ENCODE data around the gene KRT8.
"Not testable (repeated sequence)": the region's sequence is repeated elsewhere in the genome, so short reads cannot be mapped to it uniquely, and the experiment has no call there.

Gene KRT8

GRCh38 chr12:52884526-52885293 lies 20.2 kb downstream of the KRT8 start:
- in situ Hi-C loops (cut with HindIII; ENCODE audit: low sequenced_read_pairs) = no loop called here
- peak; percentile 84 for TF ChIP-seq CTCF (IDR thresholded peaks at IDR 0.05; ENCODE audit: low read depth, low read length, missing control alignments)
- H3K4me3 ChIP-seq (ENCODE audit: low read depth, low read length) = no peak overlapping the region
- no peak for DNase-seq (ENCODE audit: low read depth)

- in situ Hi-C loops (cut with HindIII; ENCODE audit: low sequenced_read_pairs); H3K4me3 ChIP-seq (ENCODE audit: low read depth, low read length); DNase-seq (ENCODE audit: low read depth): not testable (repeated sequence)
Observed at GRCh38 chr12:52880499-52880898, 24.4 kb downstream of the KRT8 start.

- peak; percentile 83 for TF ChIP-seq CTCF (IDR thresholded peaks at IDR 0.05; ENCODE audit: low read depth, low read length, missing control alignments)
- no peak overlapping the region for H3K4me3 ChIP-seq (ENCODE audit: low read depth, low read length)
- peak; percentile 74 for DNase-seq (ENCODE audit: low read depth)
- in situ Hi-C loops (cut with HindIII; ENCODE audit: low sequenced_read_pairs) = no loop called here
Observed at GRCh38 chr12:52879394-52880351, 25.2 kb downstream of the KRT8 start.

- no peak for TF ChIP-seq CTCF (IDR thresholded peaks at IDR 0.05; ENCODE audit: low read depth, low read length, missing control alignments)
- in situ Hi-C loops (cut with HindIII; ENCODE audit: low sequenced_read_pairs) = no loop called here
- no peak overlapping the region for H3K4me3 ChIP-seq (ENCODE audit: low read depth, low read length)
- DNase-seq (ENCODE audit: low read depth) = no peak
Observed at GRCh38 chr12:52878507-52879393, 26.1 kb downstream of the KRT8 start.

- TF ChIP-seq CTCF (IDR thresholded peaks at IDR 0.05; ENCODE audit: low read depth, low read length, missing control alignments) = no peak
- no peak overlapping the region for H3K4me3 ChIP-seq (ENCODE audit: low read depth, low read length)
- no peak for DNase-seq (ENCODE audit: low read depth)
- in situ Hi-C loops (cut with HindIII; ENCODE audit: low sequenced_read_pairs) = no loop called here
Observed at GRCh38 chr12:52877242-52877641, 27.6 kb downstream of the KRT8 start.

GRCh38 chr12:52876372-52876771 lies 28.5 kb downstream of the KRT8 start:
- TF ChIP-seq CTCF (IDR thresholded peaks at IDR 0.05; ENCODE audit: low read depth, low read length, missing control alignments) = no peak
- H3K4me3 ChIP-seq (ENCODE audit: low read depth, low read length) = no peak overlapping the region
- DNase-seq (ENCODE audit: low read depth) = no peak
- in situ Hi-C loops (cut with HindIII; ENCODE audit: low sequenced_read_pairs) = no loop called here
